Muscle of back (tissue), 11 donors: ENCODE results near the gene TCTA. TPM values are rescaled to one million over a fixed set of nuclear protein-coding genes. Genes with fewer than 3 reads are reported as not detected.
A peak's percentile ranks its signal among the peaks of the same experiment; 100 is the strongest.

Source experiments
- DNase-seq, 3 donors: peaks; one replicate each; pipeline versions ENCODE4 v3.0.0 to v3.0.0-alpha.2; 2013
- polyA plus RNA-seq, 10 donors: library from polyadenylated mRNA; unstranded; fragments of 120-200 nt; gene quantifications; one replicate each; pipeline ENCODE4 v1.2.1, GENCODE V29; 2013; ENCODE audit not compliant: insufficient read length in 10 of 10

TCTA gene
- polyA plus RNA-seq, 10 donors: 13.4 to 18.6 (median 16.0) TPM

DNA sequence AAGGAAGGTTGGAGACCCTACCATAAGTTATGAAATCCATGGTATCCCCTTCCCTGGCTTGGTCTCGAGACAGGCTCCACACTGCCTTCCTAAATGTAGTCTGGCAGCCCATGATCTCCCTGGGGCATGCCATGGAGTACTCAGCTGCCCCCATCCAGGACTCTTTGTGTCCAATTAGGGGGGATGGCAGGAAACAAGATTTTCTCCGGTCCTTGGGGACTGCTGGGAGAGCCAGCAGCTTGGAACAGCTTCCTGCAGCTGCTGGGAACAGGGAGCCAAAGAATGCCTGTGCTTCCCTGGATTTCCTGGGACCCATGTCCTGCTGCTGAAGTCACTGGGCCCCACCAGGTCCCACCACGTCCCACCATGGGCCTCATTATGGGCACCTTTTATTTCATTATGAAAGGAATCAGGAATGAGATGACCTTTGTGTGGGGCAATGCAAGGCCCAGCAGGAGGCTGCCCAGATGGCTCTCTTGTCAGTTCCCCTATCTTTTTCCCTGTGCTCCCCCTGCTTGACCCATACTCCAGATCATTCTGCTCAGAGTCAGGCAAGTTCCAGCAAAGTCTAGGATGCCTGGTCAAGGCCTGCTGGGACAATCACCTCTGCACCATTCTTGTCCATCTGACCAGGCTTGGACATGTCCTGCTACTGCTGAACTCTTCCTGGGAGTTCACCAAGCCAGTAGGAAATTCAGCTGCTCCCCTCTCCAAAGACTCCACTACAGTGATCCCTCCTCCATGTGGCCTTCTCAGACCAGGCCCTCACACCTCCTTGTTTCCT lies 42.9 kb downstream of the TCTA start:
- peak in 2 of 3 donors; percentile 56 to 80 for DNase-seq

DNA sequence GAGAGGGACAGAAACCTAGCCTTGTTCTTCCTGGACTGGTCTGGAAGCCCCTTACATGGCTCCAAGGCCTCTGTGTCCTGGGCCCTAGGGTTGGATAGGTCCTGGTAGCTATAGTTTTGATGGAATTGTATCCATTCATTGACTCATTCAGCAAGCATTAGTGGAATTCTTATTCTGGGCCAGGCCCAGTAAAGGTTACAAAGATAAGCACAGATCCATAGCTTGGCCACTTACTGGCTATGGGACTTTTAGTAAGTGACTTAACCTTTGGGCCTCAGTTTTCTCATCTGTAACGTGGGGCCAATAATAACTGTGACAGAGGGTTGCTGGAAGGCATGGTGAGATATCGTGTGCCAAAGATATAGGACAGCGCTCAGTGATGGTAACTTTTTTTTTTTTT lies 44.2 kb downstream of the TCTA start:
- no peak for DNase-seq

DNA sequence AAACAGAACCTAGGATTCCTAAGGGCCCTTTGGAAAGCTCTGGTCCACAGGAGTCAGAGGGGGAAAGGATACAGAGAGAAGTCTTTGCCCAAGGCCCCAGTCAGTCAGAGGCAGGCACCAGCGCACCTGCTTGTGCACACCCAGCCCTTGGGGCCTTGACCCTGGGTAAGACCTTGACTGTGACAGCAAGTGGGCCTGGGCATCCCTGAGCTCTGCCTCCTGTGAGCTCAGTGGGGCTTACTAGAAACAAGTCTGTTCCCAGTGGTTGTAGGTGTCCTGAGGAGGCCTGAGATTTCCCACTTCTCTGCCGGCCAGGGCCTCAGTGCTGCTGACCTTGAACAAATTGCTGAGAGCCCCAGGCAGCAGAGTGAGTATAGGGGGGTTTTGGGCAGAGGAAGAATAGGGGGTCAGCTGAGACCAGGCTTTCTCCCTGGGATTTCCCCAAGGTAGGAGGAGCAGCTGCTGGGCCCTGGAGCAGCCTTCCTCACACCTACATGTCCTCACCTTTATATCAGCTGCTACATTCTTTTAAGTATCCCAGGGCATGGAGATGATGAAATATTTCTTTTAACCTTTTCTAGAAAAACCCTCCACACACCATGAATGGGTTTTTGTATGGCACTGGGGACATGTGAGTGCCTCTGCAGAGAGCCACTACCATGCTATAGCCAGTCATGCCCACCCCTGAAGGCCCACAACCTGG lies 48.1 kb downstream of the TCTA start:
- no peak for DNase-seq

DNA sequence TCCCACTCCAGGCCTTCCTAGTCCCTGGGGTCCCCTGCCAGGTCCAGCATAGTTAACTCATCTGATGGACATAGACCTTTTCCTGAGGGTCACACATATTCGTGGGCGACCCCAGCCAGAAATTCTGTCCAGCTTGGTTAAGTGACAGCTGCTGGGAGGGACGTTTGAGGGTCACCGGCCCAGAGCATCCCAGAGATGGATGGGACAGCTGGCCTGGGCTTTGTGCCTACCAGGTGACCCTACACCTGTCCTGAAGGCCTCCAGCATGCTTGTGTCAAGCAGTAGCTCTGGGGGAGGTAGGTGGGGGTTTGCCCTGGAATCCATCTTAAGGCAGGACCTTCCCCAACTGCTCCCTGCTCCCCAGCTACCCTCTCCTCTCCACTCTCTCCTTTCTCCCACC lies 48.7 kb downstream of the TCTA start:
- no peak for DNase-seq

DNA sequence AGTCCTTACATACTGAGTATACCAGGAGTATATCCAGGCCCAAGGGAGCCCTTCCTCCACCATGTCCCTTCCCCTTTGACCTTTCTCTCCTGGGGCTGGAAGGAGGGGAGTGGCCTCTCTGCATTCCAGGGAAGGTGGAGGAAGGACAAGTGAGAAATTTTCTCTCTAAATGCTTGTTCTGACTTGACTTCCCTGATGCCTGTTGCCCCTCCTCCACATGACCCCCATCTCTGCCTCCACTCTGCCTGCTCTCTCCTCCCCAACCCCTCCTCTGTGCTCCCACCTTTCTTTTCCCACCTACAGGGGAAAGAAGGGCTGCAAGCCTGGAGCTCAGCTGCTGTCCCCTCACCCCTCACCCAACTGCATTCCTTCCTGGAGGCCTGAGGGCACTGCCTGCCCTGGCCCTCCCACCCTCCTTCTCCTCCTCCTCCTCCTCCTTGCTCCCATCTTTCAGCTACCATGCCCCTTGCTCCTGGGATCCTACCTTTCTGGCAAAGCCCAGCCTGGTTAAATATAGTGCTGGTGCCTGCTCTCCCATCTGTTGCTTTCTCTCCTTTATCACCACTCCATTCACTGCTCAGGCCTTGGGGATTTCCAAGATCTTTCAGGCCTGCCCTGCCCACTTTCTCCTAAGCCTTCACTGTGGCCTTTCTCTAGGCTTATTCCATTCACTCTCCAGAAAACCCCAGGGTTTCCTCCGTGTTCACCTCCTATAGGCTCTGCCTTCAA lies 49.4 kb downstream of the TCTA start:
- DNase-seq: no peak

DNA sequence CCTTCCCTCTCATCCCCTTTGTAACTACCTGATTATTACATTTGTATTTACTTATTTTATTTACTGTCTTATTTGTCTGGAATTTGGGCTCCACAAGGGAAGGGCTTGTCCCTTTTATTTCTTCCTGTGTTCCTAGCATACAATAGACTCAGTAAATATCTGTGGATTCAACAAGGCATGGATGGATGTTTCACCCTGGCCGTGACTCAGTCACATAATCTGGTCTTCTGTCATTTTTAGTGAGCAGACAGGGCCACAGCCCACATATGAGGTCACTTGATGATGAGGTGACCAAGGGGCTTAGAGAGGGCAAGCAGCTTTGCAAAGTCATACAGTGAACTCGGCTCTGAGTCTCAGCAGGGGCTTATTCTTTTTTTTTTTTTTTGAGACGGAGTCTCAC lies 50.0 kb downstream of the TCTA start:
- no peak for DNase-seq

DNA sequence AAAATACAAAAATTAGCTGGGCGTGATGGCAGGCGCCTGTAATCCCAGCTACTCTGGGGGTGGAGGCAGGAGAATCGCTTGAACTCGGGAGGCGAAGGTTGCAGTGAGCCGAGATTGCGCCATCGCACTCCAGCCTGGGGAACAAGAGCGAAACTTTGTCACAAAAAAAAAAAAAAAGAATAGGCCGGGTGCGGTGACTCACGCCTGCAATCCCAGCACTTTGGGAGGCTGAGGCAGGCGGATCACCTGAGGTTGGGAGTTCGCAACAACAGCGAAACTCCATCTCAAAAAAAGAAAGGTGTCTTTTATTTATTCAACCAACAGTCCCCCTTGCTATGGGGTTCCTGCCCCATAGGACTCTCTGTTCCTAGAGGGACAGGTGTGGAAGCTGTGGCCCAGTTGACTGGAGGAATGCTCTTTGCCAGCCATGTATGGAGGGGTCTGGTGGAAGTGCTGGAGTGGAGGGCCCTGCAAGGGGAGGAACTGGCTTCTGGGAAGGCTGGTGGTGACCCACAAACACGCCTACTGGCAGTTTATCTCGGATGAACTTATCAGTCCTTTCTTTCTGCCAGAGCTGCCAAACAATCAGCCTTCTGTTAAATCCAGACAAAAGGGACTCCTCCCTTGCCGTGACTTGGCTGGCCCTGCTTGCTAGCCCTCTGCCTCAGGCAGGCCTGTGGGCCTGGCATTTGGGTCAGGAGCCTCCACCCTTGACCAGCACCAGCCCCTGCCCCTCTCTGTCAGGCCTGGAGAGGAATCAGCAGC lies 53.2 kb downstream of the TCTA start:
- DNase-seq: no peak

Other genes starting within 250 kb of the TCTA start
- gene CCDC71, start 246.1 kb upstream of the TCTA start, polyA plus RNA-seq: 10 to 100 TPM; 11.4 to 18.8 (median 14.0) TPM
- gene KLHDC8B, start 240.8 kb upstream of the TCTA start, polyA plus RNA-seq: 100 to 1,000 TPM in 4 of 10 donors, 10 to 100 TPM in 6; 64.9 to 114 (median 89.6) TPM
- gene C3orf62, start 135.2 kb upstream of the TCTA start, polyA plus RNA-seq: 10 to 100 TPM in 2 of 10 donors, 1 to 10 TPM in 8; 4.2 to 15.5 (median 7.3) TPM
- gene USP4, start 72.4 kb upstream of the TCTA start, polyA plus RNA-seq: 10 to 100 TPM; 30.0 to 66.4 (median 46.6) TPM
- gene GPX1, start 54.1 kb upstream of the TCTA start, polyA plus RNA-seq: 100 to 1,000 TPM in 7 of 10 donors, 10 to 100 TPM in 3; 81.4 to 150 (median 113) TPM
- gene RHOA, start 447 bp upstream of the TCTA start, polyA plus RNA-seq: 100 to 1,000 TPM; 383 to 515 (median 449) TPM
- 10 to 100 TPM in 6 of 10 donors, 1 to 10 TPM in 4; 6.6 to 16.7 (median 10.1) TPM for gene AMT, start 10.1 kb downstream of the TCTA start, polyA plus RNA-seq
- 10 to 100 TPM in 9 of 10 donors, 1 to 10 TPM in 1; 8.6 to 19.4 (median 14.1) TPM for gene NICN1, start 16.9 kb downstream of the TCTA start, polyA plus RNA-seq
- gene DAG1, start 57.8 kb downstream of the TCTA start, polyA plus RNA-seq: 100 to 1,000 TPM; 155 to 247 (median 209) TPM
- gene BSN, start 142.1 kb downstream of the TCTA start, polyA plus RNA-seq: 1 to 10 TPM in 3 of 10 donors, under 1 TPM in 7; 0.63 to 1.2 (median 0.91) TPM